Endothelial cell of umbilical vein (primary cell): ENCODE measurements around the gene KRT32.

Experiments
- CTCF ChIP-seq, 2 donors: IDR thresholded peaks; 1 replicate in 1 of 2; 2 replicates in 1 of 2; pipeline ENCODE4 v1.5.1; 2011; ENCODE audit warnings: low read length in 2 of 2, mild to moderate bottlenecking in 2 of 2, moderate library complexity in 2 of 2, control low read depth in 1 of 2, inconsistent platforms in 1 of 2, low read depth in 1 of 2; ENCODE audit not compliant: insufficient read depth in 1 of 2; ENCODE audit errors: extremely low read depth in 1 of 2
- EZH2 ChIP-seq: IDR thresholded peaks from 2 replicates; pipeline ENCODE4 v1.6.1; 2012; ENCODE audit warnings: borderline replicate concordance, low read depth, mild to moderate bottlenecking, moderate library complexity, low read length, inconsistent platforms; ENCODE audit not compliant: severe bottlenecking
- FOS ChIP-seq: IDR thresholded peaks from 2 replicates; pipeline ENCODE4 v1.6.1; 2011; ENCODE audit warnings: mild to moderate bottlenecking, low read length, moderate library complexity, borderline replicate concordance; ENCODE audit not compliant: insufficient read depth
- JUN ChIP-seq: IDR thresholded peaks from 2 replicates; pipeline ENCODE4 v1.6.1; 2011; ENCODE audit warnings: borderline replicate concordance, low read depth; ENCODE audit not compliant: insufficient read length, insufficient read depth
- MYC ChIP-seq: IDR thresholded peaks from one replicate; pipeline ENCODE4 v1.6.1; 2011; ENCODE audit warnings: mild to moderate bottlenecking, low read depth, low read length
- POLR2A ChIP-seq: IDR thresholded peaks from 2 replicates; pipeline ENCODE4 v1.6.1; 2012; ENCODE audit warnings: low read depth, mild to moderate bottlenecking, control low read depth, low read length
- POLR2AphosphoS5 ChIP-seq: IDR thresholded peaks from 2 replicates; pipeline ENCODE4 v1.6.1; 2012; ENCODE audit warnings: low read depth, mild to moderate bottlenecking, control low read depth, low read length, moderate library complexity; ENCODE audit not compliant: insufficient read depth

- no peak for TF ChIP-seq MYC
- TF ChIP-seq CTCF (IDR thresholded peaks at IDR 0.05; ENCODE audit: extremely low read depth in 1 of 2, insufficient read depth in 1 of 2, low read depth in 1 of 2, low read length in 2 of 2) = no peak
- TF ChIP-seq POLR2A = no peak
- TF ChIP-seq POLR2AphosphoS5 = no peak
- TF ChIP-seq EZH2 = no peak
- no peak for TF ChIP-seq JUN
- no peak for TF ChIP-seq FOS
Observed at GRCh38 chr17:41483531-41483930, 16.3 kb upstream of the KRT32 start.
